GM10248 (cell line): Measurements from ENCODE around the gene UVRAG.

ENCODE experiments used
- CTCF ChIA-PET: fragments of 300-600 bp; sonication (Branson Sonifier 250); formaldehyde crosslinking; extraction: SDS; loops from one replicate; lab custom pipeline; 2021; ENCODE audit warnings: antibody characterized with exemption; lab: Yijun Ruan, JAX
- POLR2A ChIA-PET: fragments of 350-650 bp; sonication (Branson Sonifier 250); formaldehyde crosslinking; extraction: SDS; loops from one replicate; lab custom pipeline; 2020; ENCODE audit warnings: antibody characterized with exemption; lab: Yijun Ruan, JAX
- DNase-seq: peaks from one replicate; pipeline ENCODE4 v3.0.0; 2012; ENCODE audit errors: extremely low spot score
- TF ChIP-seq, protein P1 (sequence below): IDR thresholded peaks from 2 replicates; pipeline ENCODE4 v1.5.1; 2012; ENCODE audit warnings: mild to moderate bottlenecking, low read depth; ENCODE audit errors: extremely low read depth, missing control alignments, control extremely low read depth

Gene UVRAG

DNA sequence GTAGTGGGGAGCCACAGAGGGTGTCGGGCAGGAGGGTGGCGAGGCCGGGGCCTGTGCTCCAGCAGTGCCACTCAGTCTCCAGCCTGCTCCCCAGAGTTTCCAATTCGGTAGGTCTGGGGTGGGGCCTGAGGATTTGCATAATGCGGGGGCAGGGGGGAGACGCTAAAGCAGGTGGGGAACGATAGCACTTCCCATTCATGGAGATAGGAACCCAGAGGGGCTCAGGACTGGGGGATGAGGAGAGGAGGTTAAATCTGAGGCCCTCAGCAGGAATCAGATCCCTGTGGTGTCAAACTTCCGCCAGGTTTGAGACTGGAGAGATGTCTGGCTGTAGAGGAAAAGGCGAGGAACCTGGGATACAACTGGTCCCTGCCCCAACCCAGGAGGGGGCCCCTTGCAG, 361.5 kb downstream of the UVRAG start:
- no peak for DNase-seq
- CTCF ChIA-PET, result interaction anchor here (1.1 to 2.2 kb wide), 2 partner anchors 14 to 24 kb away, joined by 3 to 4 read pairs; no protein-coding TSS in a partner anchor
- POLR2A ChIA-PET, result no interaction called here
- TF ChIP-seq, protein P1, sequence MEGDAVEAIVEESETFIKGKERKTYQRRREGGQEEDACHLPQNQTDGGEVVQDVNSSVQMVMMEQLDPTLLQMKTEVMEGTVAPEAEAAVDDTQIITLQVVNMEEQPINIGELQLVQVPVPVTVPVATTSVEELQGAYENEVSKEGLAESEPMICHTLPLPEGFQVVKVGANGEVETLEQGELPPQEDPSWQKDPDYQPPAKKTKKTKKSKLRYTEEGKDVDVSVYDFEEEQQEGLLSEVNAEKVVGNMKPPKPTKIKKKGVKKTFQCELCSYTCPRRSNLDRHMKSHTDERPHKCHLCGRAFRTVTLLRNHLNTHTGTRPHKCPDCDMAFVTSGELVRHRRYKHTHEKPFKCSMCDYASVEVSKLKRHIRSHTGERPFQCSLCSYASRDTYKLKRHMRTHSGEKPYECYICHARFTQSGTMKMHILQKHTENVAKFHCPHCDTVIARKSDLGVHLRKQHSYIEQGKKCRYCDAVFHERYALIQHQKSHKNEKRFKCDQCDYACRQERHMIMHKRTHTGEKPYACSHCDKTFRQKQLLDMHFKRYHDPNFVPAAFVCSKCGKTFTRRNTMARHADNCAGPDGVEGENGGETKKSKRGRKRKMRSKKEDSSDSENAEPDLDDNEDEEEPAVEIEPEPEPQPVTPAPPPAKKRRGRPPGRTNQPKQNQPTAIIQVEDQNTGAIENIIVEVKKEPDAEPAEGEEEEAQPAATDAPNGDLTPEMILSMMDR, result no peak

DNA sequence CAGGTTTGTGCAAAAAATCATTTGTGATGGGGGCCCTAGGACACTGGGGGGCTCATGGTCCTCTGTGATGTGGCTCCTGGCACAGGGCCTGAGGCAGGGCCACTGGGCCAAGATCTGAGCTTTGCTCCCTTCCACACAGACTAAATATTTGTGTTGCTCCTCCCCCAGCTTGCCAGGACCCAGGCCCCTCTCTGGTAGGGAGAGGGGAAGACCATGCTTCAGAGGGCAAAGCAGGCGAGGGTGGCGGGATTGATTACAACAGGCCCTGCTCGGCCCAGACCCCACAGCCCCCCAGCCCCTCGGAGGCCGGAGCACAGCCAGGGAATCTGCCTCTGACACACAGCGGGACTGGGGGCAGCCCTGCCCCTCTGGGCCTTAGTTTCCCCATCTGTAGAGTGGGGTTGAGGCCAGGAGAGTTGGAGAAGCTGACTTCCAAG, 362.3 kb downstream of the UVRAG start:
- TF ChIP-seq, protein P1, result no peak
- ChIA-PET CTCF (interaction anchor here (1.1 to 2.2 kb wide), 3 partner anchors 9 to 24 kb away, joined by 3 to 4 read pairs (median 3); no protein-coding TSS in a partner anchor), POLR2A (no interaction called here)
- no peak for DNase-seq

DNA sequence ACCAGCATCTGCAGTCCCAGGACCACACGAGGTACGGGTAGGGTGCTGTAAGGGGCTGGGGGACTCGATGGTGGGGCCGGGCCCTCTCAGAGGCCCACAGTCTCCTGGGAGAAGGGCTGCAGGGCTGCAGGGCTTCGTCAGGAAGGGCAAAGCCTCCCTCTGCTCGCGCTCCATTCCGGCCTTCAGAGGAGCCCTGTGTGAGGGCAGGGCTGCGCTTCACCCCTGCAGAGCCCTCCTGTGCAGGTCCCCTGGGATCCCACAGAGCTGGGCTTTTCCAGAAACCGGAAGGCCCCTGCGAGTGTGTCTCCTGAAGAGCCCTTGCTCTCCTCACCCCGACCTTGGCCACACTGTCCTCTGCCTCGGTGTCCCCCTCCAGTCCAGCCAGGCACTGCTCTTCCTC, 364.1 kb downstream of the UVRAG start:
- ChIA-PET POLR2A (no interaction called here), CTCF (interaction anchor here (0.8 to 2.4 kb wide), 2 partner anchors 27 to 29 kb away, joined by 3 to 6 read pairs; no protein-coding TSS in a partner anchor)
- DNase-seq, result no peak
- TF ChIP-seq, protein P1, result no peak

DNA sequence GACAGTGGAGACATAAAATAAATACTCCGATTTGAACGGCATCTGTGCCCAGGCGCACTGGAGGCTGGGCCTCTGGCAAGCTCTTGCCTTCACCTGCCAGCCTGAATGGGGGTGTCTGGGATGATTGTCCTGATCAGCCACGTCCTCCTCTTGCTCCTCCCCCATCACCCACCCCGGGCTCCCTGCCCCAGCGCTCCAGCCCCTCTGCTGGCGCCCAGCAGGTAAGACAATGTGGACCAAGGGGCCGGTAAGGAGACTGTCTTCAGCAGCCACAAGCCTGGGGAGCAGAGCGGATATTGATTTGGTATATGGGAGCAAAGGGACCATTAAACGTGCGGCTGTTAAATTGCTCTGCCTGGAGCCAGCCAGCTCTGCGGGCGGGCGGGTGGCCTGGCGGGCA, 366.4 kb downstream of the UVRAG start:
- TF ChIP-seq, protein P1, result no peak
- ChIA-PET POLR2A (no interaction called here), CTCF (no interaction called here)
- no peak for DNase-seq

DNA sequence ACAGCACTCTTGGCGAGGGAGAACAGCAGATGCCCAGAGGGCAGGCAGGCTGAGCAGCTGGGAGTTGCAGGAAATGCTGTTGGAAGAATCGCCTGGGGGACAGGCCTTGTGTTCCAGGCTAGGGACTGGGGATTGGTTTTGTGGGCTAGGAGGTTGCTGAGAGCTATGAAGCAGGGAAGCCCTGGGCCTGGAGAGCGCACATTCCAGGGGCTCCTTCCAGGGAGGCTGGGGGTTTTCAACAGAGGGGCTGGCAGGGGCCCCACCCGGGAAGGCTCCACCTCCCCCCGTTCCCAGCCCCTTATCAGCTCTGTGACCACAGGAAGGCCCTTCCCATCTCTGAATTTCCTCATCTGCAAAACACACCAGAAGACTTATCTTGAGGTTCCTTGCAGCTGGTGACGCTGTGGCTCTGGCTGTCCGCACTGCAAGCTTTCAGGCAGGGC, 369.6 kb downstream of the UVRAG start:
- POLR2A ChIA-PET, result no interaction called here
- TF ChIP-seq, protein P1, result no peak
- CTCF ChIA-PET, result interaction anchor here (1.2 to 1.4 kb wide), 3 partner anchors 17 to 288 kb away, joined by 3 to 4 read pairs (median 3); no protein-coding TSS in a partner anchor
- DNase-seq, result no peak

DNA sequence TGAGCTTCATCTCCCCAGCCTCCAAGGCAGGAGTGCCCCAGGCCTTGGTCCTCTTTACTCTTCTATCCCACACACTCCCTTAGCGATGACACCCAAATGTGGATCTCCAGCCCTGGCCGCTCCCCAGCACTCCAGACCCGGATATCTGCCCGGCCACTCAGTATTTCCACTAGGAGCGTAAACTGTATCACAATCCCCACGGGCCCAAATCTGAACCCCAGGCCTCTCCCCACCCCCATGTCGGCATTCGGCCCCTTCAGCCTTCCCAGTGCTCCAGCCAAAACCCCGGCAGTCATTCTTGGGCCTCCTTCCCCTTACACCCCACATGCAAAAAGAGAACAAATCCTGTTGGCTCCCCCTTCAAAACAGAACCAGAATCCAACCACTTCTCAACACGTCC, 370.5 kb downstream of the UVRAG start:
- TF ChIP-seq, protein P1, result no peak
- DNase-seq, result no peak
- ChIA-PET CTCF (interaction anchor here (1.0 to 1.6 kb wide), 5 partner anchors 8 to 288 kb away, joined by 3 to 14 read pairs (median 3); no protein-coding TSS in a partner anchor), POLR2A (no interaction called here)

DNA sequence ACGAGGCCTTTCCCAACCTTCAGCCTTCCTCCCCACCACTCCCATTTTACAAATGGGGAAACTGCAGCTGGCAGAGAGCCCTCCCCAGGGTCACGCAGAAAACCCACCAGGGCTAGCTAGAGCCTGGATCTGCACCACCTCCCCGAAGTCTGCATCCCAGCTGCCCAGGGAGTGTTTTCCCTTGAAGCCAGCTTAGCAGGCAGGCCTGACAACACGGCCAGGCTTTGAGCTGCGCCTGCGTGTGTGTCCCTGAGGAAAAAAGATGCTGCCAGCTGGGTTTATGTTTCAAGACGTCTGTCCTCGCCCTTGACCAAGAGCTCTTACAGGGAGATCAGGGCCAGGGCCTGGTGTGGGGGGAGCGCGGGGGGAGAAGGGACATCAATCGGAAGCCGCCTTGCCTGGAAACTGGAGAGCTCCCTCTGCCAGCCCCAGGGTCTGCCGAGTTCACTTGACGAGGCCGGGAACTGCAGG, 371.0 kb downstream of the UVRAG start:
- DNase-seq, result no peak
- TF ChIP-seq, protein P1, result no peak
- POLR2A ChIA-PET, result no interaction called here
- CTCF ChIA-PET, result interaction anchor here (1.0 to 1.6 kb wide), 5 partner anchors 9 to 133 kb away, joined by 3 to 14 read pairs (median 4); no protein-coding TSS in a partner anchor
